ENCODE data around the gene ZNF697. TPM values are rescaled to one million over a fixed set of nuclear protein-coding genes. Genes with fewer than 3 reads are reported as not detected.

The ZNF697 gene
- total RNA-seq, 1 experiment from 2014 or later = 17.4 TPM

- Histone ChIP-seq H2BK15ac (ENCODE audit: low read depth, low read length) (no peak overlapping the region), H4K91ac (ENCODE audit: insufficient read length, low read depth, low read length) (no peak overlapping the region), H3K14ac (ENCODE audit: insufficient read depth, low read length) (no peak overlapping the region), H4K20me1 (ENCODE audit: control insufficient read depth, insufficient read depth, insufficient read length) (no peaks in the 10 kb centered on the region), H2AFZ (ENCODE audit: low read length) (no peak overlapping the region), H3K9ac (ENCODE audit: extremely low read depth, insufficient read length, low read length) (no peak overlapping the region), H3K79me1 (ENCODE audit: insufficient read depth, low read depth, low read length, poor library complexity, severe bottlenecking) (no peaks in the 10 kb centered on the region), H3K23me2 (ENCODE audit: insufficient read length, low read depth, low read length, poor library complexity, severe bottlenecking) (no peaks in the 10 kb centered on the region), H2AK5ac (ENCODE audit: insufficient read length, low read length) (no peak overlapping the region), H3K27ac (ENCODE audit: insufficient read length, low read depth, low read length) (no peak overlapping the region), H3K9me3 (ENCODE audit: control insufficient read depth, low read depth, low read length) (no peaks in the 10 kb centered on the region), H2BK20ac (ENCODE audit: low read depth, low read length, poor library complexity, severe bottlenecking) (no peak overlapping the region), H3K27me3 (ENCODE audit: insufficient read depth, low read length) (no peaks in the 10 kb centered on the region), H2BK120ac (ENCODE audit: low read depth, low read length, poor library complexity, severe bottlenecking) (no peak overlapping the region), H3K4me1 (ENCODE audit: insufficient read depth, low read length) (peaks cover 2% of the 10 kb centered on the region; the same call in 1 of the 2 replicates), H3K23ac (ENCODE audit: insufficient read length, low read depth, low read length) (no peak overlapping the region), H3K4me2 (ENCODE audit: insufficient read depth, insufficient read length, low read length) (no peak overlapping the region), H3K79me2 (ENCODE audit: insufficient read depth, low read length) (no peaks in the 10 kb centered on the region), H3K56ac (ENCODE audit: insufficient read length, low read depth, low read length) (no peak overlapping the region), H4K5ac (ENCODE audit: insufficient read length, low read depth, low read length) (no peak overlapping the region), H2BK12ac (ENCODE audit: insufficient read length, low read depth, low read length) (no peak overlapping the region), H3K18ac (ENCODE audit: insufficient read length, low read depth, low read length) (no peak overlapping the region), H3K4ac (ENCODE audit: low read depth, low read length) (no peak overlapping the region), H2BK5ac (ENCODE audit: insufficient read length, low read length) (no peak overlapping the region), H3T11ph (ENCODE audit: low read length) (no peak overlapping the region), H4K8ac (replicated peaks; ENCODE audit: insufficient read length, low read depth, low read length) (no peak overlapping the region)
- H3K9me3 Mint-ChIP-seq = no peaks in the 10 kb centered on the region
- peaks cover 23 to 25% of the 10 kb centered on the region in 2 experiments for H3K4me1 Mint-ChIP-seq
- H3K36me3 Mint-ChIP-seq (ENCODE audit: insufficient read depth in 1 of 3, low read depth in 3 of 3) = no peaks in the 10 kb centered on the region
- TF ChIP-seq, protein P1, sequence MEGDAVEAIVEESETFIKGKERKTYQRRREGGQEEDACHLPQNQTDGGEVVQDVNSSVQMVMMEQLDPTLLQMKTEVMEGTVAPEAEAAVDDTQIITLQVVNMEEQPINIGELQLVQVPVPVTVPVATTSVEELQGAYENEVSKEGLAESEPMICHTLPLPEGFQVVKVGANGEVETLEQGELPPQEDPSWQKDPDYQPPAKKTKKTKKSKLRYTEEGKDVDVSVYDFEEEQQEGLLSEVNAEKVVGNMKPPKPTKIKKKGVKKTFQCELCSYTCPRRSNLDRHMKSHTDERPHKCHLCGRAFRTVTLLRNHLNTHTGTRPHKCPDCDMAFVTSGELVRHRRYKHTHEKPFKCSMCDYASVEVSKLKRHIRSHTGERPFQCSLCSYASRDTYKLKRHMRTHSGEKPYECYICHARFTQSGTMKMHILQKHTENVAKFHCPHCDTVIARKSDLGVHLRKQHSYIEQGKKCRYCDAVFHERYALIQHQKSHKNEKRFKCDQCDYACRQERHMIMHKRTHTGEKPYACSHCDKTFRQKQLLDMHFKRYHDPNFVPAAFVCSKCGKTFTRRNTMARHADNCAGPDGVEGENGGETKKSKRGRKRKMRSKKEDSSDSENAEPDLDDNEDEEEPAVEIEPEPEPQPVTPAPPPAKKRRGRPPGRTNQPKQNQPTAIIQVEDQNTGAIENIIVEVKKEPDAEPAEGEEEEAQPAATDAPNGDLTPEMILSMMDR (conservative IDR thresholded peaks at IDR 0.05) = no peak
- H3K4me3 Mint-ChIP-seq = no peak overlapping the region
- no peak for DNase-seq
- H3K27me3 Mint-ChIP-seq (ENCODE audit: low read depth) = no peaks in the 10 kb centered on the region; the same call in 1 of the 2 replicates
- no peak overlapping the region; a peak in 1 of 7 replicates for H3K27ac Mint-ChIP-seq
- no CpG with 5 or more reads among the region's 5 CpGs for WGBS (ENCODE audit: extremely low coverage, insufficient read length, low lambda C conversion rate)
These were observed 16.0 kb upstream of the ZNF697 start for GRCh38 chr1:119664067-119664466.

Measured in H9 (cell line).